Subcutaneous adipose tissue (tissue), 4 donors: ENCODE measurements around the gene LAD1. TPM values are rescaled to one million over a fixed set of nuclear protein-coding genes. Genes with fewer than 3 reads are reported as not detected.

Source experiments
- CTCF ChIP-seq: fragments of 450-650 bp; IDR thresholded peaks from one replicate; pipeline ENCODE4 v1.5.1; 2016; ENCODE audit warnings: low read depth, mild to moderate bottlenecking, control low read depth, antibody characterized with exemption, moderate library complexity
- total RNA-seq, 4 donors: library from RNA; depleted of rRNA; stranded (reverse); fragments of >200 nt; gene quantifications; one replicate each; pipeline ENCODE4 v1.1.0, GENCODE V29; 2016

Gene LAD1
- total RNA-seq, 4 donors from 2014 or later = 0.75 TPM; not detected in 3

DNA sequence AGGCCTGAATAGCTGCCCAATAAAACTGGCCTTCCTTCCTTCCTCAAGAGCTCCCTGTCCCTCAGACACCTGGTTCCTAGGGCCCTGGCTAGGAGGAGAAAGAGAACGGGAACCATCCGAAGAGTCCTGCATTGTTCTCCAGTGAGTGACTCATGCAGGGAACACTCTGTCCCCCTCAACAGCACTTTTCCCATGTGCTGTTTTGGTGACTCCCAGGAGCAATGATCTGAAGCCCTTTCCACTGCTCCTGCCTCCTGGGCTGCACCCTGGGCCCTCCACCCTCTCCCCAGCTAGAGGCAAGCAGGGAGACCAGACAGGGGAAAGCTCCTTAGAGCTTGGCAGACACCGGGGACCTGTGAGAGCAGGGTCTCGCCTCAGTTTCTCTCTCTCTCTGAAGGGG is 40.5 kb downstream of the LAD1 start:
- no peak for TF ChIP-seq CTCF

GRCh38 chr1:201357636-201358348 is 41.3 kb downstream of the LAD1 start:
- no peak for TF ChIP-seq CTCF

DNA sequence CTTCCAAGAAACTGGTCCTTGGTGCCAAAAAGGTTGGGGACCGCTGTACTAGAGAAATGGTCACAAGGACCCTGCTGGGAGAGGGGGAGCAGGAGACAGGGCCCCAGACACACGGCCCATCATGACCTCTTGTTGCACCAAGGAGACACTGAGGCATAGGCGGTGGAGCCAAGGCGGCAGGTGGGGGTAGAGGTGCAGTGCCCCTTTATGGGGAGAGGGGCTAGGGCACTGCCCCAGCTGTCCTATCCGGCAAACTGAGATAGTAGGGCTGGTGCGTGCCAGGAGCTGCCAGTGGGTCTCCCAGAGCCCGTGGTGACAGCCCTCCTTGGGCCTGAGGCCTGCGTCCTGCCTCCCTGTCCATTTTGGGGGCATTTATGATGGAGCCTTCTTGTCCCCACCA is 41.9 kb downstream of the LAD1 start:
- no peak for TF ChIP-seq CTCF

DNA sequence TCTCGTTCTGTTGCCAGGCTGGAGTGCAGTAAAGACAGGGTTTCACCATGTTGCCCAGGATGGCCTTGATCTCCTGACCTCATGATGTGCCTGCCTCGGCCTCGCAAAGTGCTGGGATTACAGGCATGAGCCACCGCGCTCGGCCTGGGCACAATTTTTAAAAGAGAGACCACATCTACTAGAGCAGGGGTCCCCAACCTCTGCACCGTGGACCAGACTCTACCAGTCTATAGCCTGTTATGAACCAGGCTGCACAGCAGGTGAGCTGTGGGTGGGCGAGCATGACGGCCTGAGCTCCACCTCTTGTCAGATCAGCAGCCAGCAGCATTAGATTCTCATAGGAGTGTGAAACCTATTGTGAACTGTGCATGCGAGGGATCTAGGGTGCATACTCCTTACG is 42.4 kb downstream of the LAD1 start:
- no peak for TF ChIP-seq CTCF

DNA sequence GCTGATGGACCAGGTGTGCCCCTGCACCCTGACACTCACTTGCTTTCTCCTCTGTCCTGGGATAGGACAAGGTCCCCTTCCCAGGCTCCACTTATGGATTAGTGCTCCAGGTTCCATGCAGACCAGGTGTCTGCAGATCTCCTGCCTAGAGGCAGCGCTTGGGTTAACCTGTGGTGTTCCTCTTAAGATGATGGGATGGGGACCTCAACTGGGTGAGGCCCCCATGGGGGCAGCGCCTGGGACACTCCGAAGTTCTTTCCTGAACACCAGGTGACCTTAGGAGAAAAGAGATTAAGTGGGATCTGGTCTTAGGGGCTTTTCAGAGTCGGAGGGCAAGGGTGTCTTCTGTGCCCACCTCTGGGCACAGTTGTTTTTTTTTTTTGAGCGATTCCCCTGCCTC is 42.9 kb downstream of the LAD1 start:
- no peak for TF ChIP-seq CTCF

DNA sequence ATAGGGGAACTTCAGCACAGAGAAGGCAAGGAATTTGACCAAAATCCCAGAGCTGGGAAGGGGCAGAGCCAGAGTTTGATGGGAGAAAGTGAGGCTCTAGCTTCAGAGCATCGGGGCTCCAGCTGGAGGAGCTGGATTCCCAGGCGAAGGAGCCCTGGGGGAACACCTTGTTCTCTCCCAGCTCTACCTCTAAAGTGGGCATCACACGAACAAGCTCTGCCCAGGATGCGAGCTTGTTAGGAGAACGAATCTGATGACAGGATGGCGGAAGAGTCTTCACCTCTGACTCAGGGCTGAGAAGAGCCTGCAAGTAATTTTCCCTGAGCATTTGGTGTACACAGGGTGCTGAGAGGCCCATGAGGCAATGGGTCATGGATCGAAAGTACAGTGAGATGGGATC is 43.7 kb downstream of the LAD1 start:
- no peak for TF ChIP-seq CTCF

DNA sequence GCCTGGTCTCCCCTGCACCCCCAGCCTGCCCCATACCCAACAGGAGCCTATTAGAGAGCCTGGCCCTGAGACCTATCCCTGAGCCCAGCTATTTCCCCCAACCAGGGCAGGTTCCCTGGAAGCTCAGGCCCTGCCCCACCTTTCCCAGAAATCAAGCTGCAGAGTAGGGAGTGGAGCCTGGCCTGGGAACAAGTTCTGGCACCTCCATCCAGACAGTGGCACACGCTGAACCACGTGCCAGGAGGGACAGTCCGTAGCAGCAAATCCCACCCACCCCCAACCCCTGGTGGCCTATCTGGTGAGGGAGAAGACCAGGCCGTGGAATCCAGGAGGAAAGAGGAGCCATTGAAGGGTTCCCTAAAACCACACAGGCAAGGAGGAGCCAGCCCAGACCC is 44.2 kb downstream of the LAD1 start:
- no peak for TF ChIP-seq CTCF
